ENCODE results near the gene PCED1A. TPM values are rescaled to one million over a fixed set of nuclear protein-coding genes. Genes with fewer than 3 reads are reported as not detected.

The PCED1A gene
- total and polyA plus RNA-seq, 2 of the 13 experiments (the other 11 are each of a cell fraction or from before 2014, with no cell fraction given) = 40.1 to 84.2 TPM

DNA sequence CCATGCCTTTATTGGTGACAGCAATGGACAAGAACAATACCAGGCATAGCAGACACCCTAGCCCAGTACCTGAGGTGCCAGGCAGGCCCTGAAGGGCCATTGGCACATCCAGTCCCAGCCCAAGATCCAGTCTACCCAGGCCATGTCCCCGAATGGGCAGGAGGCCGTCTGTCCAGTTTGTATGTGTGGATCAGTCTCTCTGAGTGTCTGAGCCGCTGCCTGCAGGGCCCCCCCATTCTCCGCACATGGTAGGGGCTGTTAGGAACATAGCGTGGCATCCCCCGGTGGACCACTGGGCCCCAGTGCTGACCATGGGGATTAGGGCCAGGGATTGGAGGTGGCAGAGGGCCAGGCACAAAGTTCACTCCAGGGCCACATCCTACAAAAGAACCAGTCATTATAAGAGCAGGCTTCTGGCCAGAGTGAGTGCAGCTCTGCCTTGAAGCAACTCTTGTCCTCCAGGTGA lies 5.1 kb downstream of the PCED1A start:
- no peak overlapping the region for H3K4me2 ChIP-seq (ENCODE audit: low read depth, low read length)
- ChIA-PET POLR2A (interaction anchor here (1.0 kb wide), 2 partner anchors 39 to 183 kb away, joined by 3 read pairs; partner anchors contain the start of gene NOP56), CTCF (ENCODE audit: low intra/inter-chr PET ratio, low total read pairs) (no interaction called here)
- 79% methylated on average over 6 of the region's 6 CpGs for WGBS (ENCODE audit: low lambda C conversion rate)
- no peaks in the 10 kb centered on the region for H3K9me3 ChIP-seq (ENCODE audit: low read length)
- H3K36me3 ChIP-seq (replicated peaks in 1 of 2; ENCODE audit: control insufficient read depth in 1 of 2, insufficient read depth in 2 of 2, low read length in 2 of 2) = peaks cover 4 to 11% of the 10 kb centered on the region in 2 experiments; a peak in 3 of 5 replicates
- H3K79me2 ChIP-seq (ENCODE audit: insufficient read depth, low read length) = peaks cover 8% of the 10 kb centered on the region
- BruUV-seq (replicated peaks) = no TSS peak
- H4K20me1 ChIP-seq (ENCODE audit: insufficient read depth, low read length) = no peaks in the 10 kb centered on the region
- H3K9ac ChIP-seq (ENCODE audit: insufficient read depth, low read depth, low read length) = no peak overlapping the region
- H3K4me3 ChIP-seq (replicated peaks in 1 of 3; ENCODE audit: insufficient read depth in 1 of 3, low read depth in 2 of 3, low read length in 3 of 3) = no peak overlapping the region
- intact Hi-C loops (cut with micrococcal nuclease; ENCODE audit: unreplicated experiment) (no loop called here), in situ Hi-C loops (cut with HindIII; ENCODE audit: extremely low pct_ligation_motif_present, low pct_unique_long_range_greater_than_20kb) (no loop called here)
- DNase-seq (ENCODE audit: low spot score) (peak; percentile 53), FAIRE-seq (no peak), ATAC-seq (peak; percentile 40)
- H2AFZ ChIP-seq (ENCODE audit: low read length) = no peak overlapping the region
- no peaks in the 10 kb centered on the region for H3K27me3 ChIP-seq (ENCODE audit: control insufficient read depth in 1 of 2, insufficient read depth in 2 of 2, low read length in 2 of 2)
- H3K4me1 ChIP-seq (ENCODE audit: insufficient read depth, low read length) = peaks cover 31% of the 10 kb centered on the region
- no peak overlapping the region for H3K27ac ChIP-seq (ENCODE audit: extremely low read length, insufficient read depth, low read length)
- TF ChIP-seq ZNF3 (CRISPR knock-in tag; IDR thresholded peaks at IDR 0.05) (no peak), MBD4 (IDR thresholded peaks at IDR 0.05; ENCODE audit: borderline replicate concordance, low read length) (no peak), TCF12 (IDR thresholded peaks at IDR 0.05) (no peak), TCF12 (CRISPR knock-in tag; IDR thresholded peaks at IDR 0.05) (no peak), TAF1 (CRISPR knock-in tag; IDR thresholded peaks at IDR 0.05) (no peak), ZNF343 (CRISPR knock-in tag; IDR thresholded peaks at IDR 0.05) (0 out of 2 replicates have a peak, but pooled peaks have one; percentile 41), MEF2D (CRISPR knock-in tag; IDR thresholded peaks at IDR 0.05) (no peak), GATAD2A (CRISPR knock-in tag; IDR thresholded peaks at IDR 0.05) (peak; percentile 37; the same call in 1 of the 2 replicates), SOX13 (IDR thresholded peaks at IDR 0.05) (no peak), SOX13 (CRISPR knock-in tag; conservative IDR thresholded peaks at IDR 0.05 in 1 of 2, IDR thresholded peaks at IDR 0.05 in 1 of 2) (no peak), FIP1L1 (IDR thresholded peaks at IDR 0.05; ENCODE audit: borderline replicate concordance, insufficient read depth, low read depth, low read length) (no peak), NFRKB (IDR thresholded peaks at IDR 0.05) (no peak), GZF1 (CRISPR knock-in tag; IDR thresholded peaks at IDR 0.05) (no peak), MEIS2 (CRISPR knock-in tag; IDR thresholded peaks at IDR 0.05) (no peak), HNRNPUL1 (IDR thresholded peaks at IDR 0.05; ENCODE audit: low read depth, low read length) (no peak), ZMYM4 (CRISPR knock-in tag; IDR thresholded peaks at IDR 0.05) (peak; percentile 62; the same call in 1 of the 2 replicates), ARID2 (CRISPR knock-in tag; IDR thresholded peaks at IDR 0.05; ENCODE audit: borderline replicate concordance) (no peak)
- TF ChIP-seq, protein P1, sequence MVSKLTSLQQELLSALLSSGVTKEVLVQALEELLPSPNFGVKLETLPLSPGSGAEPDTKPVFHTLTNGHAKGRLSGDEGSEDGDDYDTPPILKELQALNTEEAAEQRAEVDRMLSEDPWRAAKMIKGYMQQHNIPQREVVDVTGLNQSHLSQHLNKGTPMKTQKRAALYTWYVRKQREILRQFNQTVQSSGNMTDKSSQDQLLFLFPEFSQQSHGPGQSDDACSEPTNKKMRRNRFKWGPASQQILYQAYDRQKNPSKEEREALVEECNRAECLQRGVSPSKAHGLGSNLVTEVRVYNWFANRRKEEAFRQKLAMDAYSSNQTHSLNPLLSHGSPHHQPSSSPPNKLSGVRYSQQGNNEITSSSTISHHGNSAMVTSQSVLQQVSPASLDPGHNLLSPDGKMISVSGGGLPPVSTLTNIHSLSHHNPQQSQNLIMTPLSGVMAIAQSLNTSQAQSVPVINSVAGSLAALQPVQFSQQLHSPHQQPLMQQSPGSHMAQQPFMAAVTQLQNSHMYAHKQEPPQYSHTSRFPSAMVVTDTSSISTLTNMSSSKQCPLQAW (CRISPR knock-in tag; IDR thresholded peaks at IDR 0.05) = no peak
- TF ChIP-seq, protein P2, sequence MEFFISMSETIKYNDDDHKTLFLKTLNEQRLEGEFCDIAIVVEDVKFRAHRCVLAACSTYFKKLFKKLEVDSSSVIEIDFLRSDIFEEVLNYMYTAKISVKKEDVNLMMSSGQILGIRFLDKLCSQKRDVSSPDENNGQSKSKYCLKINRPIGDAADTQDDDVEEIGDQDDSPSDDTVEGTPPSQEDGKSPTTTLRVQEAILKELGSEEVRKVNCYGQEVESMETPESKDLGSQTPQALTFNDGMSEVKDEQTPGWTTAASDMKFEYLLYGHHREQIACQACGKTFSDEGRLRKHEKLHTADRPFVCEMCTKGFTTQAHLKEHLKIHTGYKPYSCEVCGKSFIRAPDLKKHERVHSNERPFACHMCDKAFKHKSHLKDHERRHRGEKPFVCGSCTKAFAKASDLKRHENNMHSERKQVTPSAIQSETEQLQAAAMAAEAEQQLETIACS (CRISPR knock-in tag; IDR thresholded peaks at IDR 0.05) = no peak
- TF ChIP-seq, protein P3, sequence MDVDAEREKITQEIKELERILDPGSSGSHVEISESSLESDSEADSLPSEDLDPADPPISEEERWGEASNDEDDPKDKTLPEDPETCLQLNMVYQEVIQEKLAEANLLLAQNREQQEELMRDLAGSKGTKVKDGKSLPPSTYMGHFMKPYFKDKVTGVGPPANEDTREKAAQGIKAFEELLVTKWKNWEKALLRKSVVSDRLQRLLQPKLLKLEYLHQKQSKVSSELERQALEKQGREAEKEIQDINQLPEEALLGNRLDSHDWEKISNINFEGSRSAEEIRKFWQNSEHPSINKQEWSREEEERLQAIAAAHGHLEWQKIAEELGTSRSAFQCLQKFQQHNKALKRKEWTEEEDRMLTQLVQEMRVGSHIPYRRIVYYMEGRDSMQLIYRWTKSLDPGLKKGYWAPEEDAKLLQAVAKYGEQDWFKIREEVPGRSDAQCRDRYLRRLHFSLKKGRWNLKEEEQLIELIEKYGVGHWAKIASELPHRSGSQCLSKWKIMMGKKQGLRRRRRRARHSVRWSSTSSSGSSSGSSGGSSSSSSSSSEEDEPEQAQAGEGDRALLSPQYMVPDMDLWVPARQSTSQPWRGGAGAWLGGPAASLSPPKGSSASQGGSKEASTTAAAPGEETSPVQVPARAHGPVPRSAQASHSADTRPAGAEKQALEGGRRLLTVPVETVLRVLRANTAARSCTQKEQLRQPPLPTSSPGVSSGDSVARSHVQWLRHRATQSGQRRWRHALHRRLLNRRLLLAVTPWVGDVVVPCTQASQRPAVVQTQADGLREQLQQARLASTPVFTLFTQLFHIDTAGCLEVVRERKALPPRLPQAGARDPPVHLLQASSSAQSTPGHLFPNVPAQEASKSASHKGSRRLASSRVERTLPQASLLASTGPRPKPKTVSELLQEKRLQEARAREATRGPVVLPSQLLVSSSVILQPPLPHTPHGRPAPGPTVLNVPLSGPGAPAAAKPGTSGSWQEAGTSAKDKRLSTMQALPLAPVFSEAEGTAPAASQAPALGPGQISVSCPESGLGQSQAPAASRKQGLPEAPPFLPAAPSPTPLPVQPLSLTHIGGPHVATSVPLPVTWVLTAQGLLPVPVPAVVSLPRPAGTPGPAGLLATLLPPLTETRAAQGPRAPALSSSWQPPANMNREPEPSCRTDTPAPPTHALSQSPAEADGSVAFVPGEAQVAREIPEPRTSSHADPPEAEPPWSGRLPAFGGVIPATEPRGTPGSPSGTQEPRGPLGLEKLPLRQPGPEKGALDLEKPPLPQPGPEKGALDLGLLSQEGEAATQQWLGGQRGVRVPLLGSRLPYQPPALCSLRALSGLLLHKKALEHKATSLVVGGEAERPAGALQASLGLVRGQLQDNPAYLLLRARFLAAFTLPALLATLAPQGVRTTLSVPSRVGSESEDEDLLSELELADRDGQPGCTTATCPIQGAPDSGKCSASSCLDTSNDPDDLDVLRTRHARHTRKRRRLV (CRISPR knock-in tag; IDR thresholded peaks at IDR 0.05) = no peak

Measured in HepG2 (cell line).